ENCODE data around the gene TENT5C.
A peak's percentile ranks its signal among the peaks of the same experiment; 100 is the strongest.
"Not testable (repeated sequence)": the region's sequence is repeated elsewhere in the genome, so short reads cannot be mapped to it uniquely, and the experiment has no call there.

Gene TENT5C

DNA sequence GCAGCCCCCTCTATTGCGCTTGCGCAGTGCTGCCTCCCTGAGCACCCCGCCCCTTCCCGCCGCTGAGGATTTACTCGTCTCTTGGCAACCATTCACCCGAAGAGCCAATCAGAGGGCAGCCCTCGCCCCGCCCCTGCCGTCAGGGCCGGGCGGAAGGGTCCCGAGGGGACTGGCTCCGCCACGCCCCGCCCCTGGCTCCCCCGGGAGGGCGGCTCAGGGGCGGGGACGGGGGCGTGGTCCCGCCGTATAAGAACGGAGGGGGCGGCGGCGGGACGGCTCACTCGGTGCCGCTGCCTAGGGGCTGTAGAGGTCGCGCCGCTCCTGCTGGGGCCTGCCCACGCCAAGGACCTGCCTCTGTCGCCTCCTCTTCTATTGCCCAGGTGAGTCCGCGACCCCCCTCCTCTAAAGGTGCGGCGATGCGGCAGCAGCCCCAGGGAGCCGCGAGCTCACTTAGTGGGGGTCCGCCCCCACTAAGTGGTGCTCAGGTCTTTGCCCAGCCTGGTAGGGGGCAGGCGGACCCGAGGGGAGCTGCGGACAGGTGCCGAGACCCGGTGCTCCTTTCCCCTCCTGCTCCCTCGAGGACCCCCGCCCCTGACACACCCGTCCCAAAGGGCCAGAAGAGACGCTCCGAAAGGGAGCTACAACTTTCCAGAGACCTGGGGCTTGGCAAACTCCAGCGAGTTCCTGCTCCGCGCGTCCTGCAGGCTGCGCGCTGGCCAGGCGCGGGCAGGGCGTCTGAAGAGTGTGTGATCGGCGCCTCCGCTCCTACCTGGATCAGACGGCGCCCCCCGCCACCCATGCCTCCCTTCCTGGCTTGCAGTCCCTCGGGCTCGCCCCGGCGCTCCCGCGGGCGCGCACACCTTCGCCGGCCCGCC is at the start of gene TENT5C:
TSS of gene TENT5C (plus strand) at position 275 of the 875 bp plus-strand sequence. CDS start 16,821 bp downstream, outside the sequence.
- DNase-seq (ENCODE audit: low read depth): peak; percentile 92

DNA sequence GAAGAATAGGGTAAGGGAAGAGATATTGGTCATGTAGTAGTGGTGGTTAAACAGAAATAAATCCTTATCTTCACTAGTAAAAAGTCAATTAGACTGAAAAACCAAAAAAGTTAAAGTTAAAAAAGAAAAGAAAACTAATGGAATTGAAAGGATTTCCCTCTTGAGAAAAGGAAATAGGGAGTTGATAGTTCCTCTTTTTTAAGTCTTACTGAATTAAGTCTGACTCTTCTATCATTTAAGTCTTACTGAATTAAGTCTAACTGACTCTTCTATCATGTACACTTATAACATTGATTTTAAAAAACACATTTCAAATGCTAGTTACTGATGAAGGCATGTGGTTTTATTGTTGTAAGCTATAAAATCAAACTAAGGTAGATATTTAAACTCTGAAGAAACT is 49.5 kb upstream of the TENT5C start:
- no peak for DNase-seq (ENCODE audit: low read depth)

DNA sequence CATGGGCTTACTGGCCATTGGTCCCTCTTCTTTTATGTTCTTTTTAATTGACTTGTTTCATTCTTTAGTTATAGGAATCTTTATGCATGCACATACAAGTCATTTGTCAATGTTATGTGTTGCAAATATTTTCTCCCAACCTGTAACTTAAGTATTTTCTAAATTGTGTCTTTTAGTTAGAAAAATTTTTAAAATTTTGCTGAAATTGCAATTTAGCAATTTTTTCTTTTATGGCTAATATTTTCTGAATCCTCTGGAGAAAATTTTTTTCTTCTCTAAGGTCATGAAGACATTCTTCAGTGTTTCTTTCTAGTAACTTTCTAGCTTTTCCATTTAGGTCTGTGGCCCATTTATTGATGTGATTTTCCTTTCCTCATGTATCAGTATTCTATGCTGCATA is 48.9 kb upstream of the TENT5C start:
- no peak for DNase-seq (ENCODE audit: low read depth)

DNA sequence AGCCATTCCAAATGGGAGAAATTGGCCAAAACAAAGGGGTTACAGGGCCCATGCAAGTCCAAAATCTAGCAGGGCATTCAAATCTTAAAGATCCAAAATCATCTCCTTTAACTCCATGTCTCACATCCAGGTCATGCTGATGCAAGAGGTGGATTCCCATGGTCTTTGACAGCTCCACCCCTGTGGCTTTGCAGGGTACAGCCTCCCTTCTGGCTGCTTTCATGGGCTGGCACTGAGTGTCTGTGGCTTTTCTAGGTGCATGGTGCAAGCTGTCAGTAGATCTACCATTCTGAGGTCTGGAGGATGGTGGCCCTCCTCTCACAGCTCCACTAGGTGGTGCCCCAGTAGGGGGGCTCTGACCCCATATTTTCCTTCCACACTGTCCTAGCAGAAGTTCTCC is 47.4 kb upstream of the TENT5C start:
- DNase-seq (ENCODE audit: low read depth): not testable (repeated sequence)

DNA sequence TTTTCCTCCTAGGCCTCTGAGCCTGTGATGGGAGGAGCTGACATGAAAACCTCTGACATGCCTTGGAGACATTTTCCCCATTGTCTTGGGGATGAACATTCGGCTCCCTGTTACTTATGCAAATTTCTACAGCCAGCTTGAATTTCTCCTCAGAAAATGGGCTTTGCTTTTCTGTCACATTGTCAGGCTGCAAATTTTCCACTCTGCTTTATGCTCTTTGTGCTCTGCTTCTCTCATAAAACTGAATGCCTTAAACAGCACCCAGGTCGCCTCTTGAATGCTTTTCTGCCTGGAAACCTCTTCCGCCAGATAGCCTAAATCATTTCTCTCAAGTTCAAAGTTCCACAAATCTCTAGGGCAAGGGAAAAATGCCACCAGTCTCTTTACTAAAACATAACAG is 46.7 kb upstream of the TENT5C start:
- no peak for DNase-seq (ENCODE audit: low read depth)

DNA sequence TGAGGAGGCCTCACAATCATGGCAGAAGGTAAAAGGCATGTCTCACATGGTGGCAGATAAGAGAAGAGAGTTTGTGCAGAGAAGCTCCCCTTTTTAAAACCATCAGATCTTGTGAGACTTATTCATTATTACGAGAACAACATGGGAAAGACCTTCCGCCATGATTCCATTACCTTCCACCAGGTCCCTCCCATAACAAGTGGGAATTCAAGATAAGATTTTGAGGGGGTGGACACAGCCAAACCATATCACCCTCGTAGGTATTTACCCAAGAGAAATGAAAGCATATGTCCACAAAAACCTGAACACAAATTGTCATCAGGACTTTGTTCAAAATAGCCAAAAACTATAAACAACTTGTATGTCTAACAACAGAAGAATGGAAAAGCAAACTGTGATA is 45.9 kb upstream of the TENT5C start:
- DNase-seq (ENCODE audit: low read depth): no peak

DNA sequence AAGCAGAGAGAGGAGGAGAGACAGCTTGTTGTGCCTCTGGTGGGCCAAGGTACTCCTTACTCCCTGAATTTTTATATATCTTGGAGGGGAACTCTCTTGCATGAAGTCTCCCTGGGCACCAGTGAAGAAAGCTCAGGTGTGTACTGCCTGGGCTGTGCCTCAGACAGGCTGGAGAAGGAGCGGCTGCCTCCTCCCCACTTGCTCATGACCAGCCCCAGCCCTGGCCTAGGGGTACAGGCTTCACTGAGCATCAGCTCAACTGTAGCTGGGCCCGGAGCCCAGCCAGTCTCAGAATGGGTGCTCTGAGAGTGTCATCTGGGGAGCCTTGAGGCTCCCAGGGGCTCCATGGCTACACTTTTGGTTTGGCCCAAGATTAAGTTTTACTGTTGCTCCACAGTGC is 44.8 kb upstream of the TENT5C start:
- no peak for DNase-seq (ENCODE audit: low read depth)

DNA sequence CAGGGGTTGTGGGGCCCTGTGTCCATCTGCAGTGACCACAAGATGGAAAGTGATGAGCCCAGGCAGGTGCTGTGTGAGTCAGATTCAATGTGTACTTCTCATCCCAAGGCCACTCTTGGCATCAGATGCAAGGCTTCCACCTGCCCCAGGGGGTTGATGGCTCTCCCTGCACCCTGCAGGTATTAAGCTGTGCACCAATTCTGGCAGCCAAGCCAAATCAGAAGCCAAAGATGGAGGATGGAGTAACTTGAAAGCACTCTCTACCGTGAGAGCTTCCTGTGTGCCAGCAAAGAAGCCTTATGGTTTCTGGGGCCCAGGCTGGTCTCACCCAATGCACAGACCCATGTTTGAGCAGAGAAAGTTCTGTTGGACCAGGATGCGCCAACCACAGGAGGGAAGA is 44.3 kb upstream of the TENT5C start:
- DNase-seq (ENCODE audit: low read depth): no peak

DNA sequence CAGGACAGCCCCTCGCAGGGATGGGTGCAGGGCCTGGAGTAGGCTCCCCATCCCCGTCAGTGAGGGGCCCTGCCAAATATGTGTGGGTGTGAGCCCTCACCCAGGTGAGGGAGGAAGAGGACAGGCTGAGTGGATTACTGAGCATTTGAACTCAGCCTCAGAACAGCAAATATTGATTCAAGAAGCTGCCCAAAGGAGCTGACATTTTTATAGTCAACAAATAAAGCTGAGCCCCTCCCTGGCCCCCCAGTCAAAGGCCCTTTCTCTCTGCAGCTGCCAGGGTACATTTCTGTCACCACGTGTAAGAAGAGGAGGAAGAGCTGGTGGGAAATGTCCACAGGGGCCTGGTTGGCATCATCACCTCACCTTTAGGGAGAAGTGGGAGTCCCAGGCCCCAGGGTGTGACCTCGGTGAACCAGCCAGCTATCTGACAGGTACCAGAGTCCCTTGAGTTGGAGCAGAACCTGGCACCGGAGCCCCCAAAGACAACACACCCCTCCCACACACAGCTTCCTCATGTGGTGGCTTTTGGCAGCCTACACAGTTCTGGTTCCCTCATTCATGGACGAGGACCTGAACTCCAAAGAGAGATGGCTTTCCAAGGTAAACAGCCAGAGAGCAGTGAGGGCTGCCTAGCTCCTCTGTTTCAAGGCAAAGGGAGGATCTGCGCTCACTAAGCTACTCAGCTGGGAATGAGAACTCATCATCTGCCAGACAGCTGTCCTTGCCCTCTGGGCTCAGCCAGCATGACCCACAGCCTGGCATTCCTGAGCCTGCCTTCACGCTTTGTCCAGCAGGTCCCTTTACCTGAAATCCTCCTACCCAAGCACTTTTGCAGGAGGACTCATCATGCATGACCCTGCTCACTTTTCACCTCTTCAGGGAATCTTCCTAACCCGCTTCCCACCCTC is 43.0 kb upstream of the TENT5C start:
- no peak for DNase-seq (ENCODE audit: low read depth)

DNA sequence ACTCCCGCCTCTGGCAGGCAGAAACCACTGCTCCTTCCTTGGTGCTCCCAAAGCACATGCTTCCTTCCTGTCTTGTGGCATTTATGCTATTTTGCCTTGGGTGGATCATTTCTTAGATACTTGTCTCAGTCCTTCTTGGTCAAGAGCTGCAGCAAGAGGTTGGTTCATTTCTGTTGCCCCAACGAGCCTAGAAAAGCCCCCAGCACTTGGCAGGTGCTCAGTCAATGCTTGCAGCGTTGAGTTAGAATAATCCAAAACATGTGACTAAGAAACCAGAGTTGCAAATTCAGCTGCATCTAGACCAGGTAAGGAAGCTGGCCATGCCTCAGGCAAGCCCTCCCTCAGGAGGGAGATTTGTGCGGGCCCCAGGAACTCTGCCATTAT is 42.4 kb upstream of the TENT5C start:
- DNase-seq (ENCODE audit: low read depth): no peak

DNA sequence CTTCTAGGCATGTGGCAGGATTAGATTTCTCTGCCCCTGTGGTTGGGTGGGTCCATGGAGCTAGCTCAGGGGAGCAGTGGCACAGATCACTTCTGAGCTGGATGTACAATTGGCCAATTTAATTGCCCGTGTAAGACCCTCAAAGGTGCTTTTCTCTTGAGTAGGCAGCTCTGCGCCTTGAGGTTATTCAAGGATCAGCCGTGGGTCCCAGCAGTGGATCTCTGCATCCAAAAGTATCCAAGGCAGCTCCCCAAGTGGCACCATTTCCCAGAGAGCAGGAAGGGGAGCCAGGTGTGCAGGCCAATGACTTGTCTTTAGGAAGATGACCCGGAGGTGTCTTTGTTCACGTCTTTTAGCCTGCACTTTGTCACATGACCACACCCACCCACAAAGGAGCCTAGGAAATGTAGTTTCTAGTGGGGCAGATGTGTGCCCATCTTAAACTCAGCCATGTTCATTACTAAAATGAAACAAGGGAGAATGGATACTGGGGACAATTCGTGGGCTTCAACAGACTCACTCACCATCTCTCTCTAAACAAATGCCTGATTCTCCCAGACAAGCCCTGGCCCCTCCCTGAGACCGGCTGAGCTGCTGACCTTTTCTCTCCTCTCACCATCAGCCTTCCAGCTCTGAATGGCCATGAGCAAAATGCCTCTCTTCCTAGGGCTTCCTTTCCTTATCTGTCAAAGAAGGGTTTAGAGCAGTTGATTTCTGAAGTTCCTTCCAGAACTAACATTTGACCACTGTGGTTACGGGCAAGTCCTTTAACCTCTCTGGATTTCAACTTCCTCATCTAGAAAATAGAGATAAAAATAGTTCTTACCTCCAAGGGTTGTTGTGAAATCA is 41.4 kb upstream of the TENT5C start:
- DNase-seq (ENCODE audit: low read depth): no peak

DNA sequence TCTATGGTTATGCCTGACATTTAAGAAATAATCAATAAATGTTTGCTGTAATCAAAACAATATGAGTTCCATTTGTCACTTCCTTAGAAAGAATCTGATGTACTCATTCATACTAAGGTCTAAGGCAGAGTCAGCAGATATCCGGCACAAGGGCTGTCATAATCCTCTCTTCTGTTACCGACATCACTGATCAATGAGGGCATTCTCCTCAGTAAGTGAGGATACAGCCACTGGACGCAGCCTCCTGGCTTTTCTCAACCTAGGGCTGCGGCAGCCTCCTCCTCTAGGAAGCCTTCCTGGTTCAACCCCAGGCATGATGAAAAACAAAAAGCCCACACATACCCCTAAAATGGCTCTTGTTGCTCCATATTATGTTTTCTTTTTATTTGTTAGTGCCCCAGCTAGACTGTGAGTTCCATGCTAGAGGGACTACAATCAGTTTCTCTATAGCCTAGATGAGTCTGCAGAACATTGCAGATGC is 40.7 kb upstream of the TENT5C start:
- DNase-seq (ENCODE audit: low read depth): no peak

DNA sequence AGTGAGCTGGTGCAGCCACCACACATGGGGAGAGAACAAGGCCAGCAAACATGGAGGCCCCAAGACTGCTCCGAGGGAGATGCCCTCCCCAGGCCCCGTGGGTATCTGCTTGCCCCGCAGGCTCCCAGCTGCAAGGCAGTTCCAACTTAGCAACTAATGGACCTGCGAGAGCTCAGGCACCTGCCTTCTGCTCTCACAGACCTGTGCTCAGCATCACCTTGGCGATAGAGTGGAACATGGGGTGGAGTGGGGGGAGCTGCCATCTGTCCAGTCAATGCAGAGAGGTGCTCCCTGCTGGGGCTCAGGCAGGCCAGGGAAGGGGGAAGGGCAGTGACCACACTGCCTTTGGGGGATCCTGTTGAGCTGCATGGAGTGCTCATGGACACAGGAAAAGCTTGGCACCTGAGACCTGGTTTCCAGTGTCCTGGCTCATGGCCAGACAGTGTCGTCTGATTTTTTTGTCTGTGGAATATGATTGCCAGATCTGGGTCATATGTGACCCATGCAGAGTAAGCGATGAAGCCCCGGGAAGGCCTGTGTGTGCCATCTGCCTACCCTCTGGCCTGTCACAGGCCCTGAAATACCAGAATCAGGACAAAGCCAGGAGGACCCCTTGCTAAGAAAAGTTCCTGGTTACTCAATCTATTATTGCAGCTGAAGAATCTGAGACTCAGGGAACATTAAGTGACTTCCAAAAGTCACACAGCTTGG is 39.9 kb upstream of the TENT5C start:
- no peak for DNase-seq (ENCODE audit: low read depth)

DNA sequence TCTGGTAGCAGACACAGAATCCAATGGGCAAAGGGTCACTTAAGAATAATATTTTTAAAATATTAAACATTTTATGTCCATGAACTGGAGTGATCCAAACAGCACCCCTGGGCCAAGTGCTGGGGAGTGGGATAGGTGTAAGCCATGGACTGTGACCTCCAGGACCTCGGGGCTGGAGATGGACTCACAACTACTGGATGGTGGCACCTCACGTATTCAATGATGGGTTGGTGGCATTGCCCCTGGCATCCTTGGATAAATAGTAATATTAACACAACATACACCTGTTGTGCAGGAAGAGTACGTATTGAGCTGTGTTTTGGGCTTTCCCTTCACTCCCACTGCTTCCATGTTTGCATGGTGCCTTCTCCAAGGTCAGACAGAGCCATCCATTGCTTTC is 39.3 kb upstream of the TENT5C start:
- DNase-seq (ENCODE audit: low read depth): no peak

DNA sequence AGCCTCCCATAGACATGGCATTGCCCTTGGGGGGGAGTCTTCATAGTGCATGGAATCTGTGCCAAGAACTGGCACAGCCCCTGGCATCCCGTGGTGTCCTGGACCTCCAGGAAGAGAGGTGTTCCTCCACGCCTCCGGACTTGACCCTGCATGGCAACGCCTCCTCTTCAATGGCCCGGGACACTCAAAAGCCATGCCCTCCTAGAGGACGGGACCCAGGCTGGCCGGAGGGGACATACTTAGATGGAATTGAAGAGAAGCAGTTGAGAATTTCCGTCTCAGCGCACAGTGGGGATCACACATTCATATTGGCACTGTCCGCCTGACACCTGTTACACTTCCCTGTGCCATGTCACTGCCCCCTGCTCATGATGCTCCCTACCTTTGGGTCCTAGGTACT is 38.4 kb upstream of the TENT5C start:
- no peak for DNase-seq (ENCODE audit: low read depth)

DNA sequence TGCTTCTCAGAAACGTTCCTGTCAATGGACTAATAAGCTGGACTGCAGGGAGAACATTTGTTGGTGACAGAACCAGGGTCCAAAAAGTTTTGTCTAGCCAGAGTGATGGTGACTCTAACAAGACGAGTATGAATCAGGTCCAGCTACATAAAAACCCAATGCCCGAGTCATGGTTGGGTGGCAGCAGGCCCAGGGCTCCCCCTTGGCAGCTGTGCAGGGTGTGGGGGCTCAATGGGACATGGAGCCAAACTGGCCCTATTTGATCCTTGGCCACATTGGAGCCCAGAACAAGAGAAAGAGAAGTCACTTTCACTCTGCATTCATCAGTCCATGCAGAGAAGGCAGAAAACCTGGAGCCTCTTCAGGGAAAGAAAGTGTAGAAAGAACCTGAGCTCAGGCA is 37.9 kb upstream of the TENT5C start:
- no peak for DNase-seq (ENCODE audit: low read depth)

DNA sequence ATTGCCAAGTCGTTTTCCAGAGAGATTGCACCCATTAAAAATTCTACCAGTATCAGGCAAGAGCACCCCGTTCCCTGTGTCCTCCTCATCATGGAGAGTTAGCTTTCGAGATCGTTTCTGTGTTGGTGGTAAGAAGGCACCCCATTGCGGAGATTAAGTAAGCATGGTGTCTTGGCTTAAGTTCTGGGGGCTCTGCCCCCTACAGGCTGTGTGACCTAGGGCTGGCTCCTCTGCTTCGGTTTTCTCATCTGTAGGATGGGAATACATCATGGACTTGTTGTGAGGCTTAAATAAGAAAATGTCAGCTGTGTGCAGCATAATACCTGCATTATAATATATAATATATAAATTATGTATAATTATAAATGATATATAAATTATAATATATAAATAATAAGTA is 36.8 kb upstream of the TENT5C start:
- no peak for DNase-seq (ENCODE audit: low read depth)

DNA sequence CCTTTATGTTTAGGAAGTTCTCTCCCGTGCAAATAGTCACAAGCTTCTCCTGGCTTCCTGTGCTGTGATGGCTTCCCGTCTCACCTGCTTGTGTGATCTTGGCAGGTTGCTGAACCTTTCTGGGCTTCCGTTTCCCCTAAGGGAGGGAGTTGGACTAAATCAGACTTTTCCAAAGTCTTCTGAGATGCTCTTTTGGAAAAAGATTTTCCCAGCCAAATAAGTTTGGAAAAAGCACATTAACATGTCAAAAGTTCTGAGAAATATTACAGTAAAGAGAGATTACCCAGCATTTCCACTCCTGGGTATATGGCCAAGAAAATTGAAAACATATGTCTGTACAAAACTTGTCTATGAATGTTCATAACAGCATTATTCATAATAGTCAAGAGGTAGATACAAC is 36.0 kb upstream of the TENT5C start:
- DNase-seq (ENCODE audit: low read depth): no peak

DNA sequence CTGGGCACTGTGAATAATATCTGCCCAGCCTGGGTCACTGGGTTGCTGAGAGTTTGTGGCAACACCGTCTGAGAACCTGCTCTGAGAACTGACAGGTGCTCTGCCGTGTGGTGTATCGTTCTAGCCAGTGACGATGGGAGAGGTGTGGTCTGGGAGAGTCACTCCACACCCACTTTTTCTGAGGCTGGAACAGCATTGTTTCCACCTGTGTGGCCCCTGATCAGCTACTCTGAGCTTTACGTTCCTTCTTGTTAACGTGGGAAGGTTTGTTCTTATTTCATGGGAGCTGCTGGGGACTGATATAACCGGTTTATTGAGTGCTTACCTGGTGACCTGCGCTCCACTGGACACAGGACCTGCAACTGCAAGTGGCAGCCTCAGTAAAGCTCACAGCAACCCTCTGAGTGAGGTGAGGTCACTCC is 34.8 kb upstream of the TENT5C start:
- no peak for DNase-seq (ENCODE audit: low read depth)

DNA sequence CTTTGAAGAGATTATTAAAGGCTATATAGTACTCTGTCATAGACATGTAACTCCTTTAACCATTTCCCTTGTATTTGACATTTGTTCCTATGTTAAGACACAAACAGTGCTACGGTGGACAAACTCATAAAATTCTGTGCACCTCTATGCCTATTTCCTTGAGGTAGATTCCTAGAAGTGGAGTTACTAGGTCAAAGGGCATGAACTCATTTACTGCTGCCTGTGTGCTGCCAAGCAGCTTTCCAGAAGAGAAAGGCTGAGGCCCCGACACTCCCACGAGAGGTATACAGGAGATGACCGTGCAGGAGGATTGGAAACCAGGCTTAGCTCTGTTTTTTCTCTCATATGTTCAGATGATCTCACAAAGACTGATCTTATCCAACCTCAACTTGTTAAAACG is 34.4 kb upstream of the TENT5C start:
- DNase-seq (ENCODE audit: low read depth): no peak

DNA sequence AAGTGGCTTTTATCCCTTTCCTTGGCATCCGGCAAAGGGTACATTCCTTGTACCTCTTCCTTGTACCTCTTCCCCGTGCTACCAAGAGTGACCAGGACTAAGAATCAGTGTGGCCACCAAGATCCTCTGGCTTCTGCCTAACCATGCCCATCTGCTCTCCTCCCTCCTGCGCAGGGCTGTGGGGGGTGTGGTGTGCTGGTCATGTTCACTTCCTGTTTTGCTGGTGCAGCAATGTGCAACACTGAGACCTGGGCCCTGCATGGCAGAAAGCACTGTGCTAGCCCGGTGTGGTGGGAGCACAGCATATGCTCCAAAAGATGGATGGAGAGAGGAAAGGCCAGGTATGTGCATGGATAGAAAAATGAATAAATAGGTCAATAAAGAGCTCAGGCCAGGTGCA is 33.3 kb upstream of the TENT5C start:
- no peak for DNase-seq (ENCODE audit: low read depth)

Data from HS-27A (cell line).